B cell (primary cell): ENCODE data around the gene SLC8B1. TPM values are rescaled to one million over a fixed set of nuclear protein-coding genes. Genes with fewer than 3 reads are reported as not detected.

ENCODE experiments used
- ATAC-seq: fragments of 200-7000 bp; cut with Tn5 transposase; one replicate; pipeline ENCODE4 v1.10.0; 2021; ENCODE audit warnings: low read depth, mild to moderate bottlenecking, moderate number of reproducible peaks, moderate library complexity
- CTCF ChIA-PET: fragments of 350-600 bp; sonication (Branson Sonifier 250); formaldehyde crosslinking; loops from one replicate; lab custom pipeline; 2021; ENCODE audit warnings: antibody characterized with exemption, inconsistent platforms; lab: Charles Lee
- POLR2A ChIA-PET: fragments of 350-600 bp; sonication (Branson Sonifier 250); formaldehyde crosslinking; loops from one replicate; lab custom pipeline; 2021; ENCODE audit warnings: antibody characterized with exemption; lab: Charles Lee
- DNase-seq: peaks from one replicate; pipeline ENCODE4 v3.0.0; 2013
- H2AFZ ChIP-seq: 2 replicates; pipeline ENCODE4 v1.6.1; 2012; ENCODE audit warnings: mild to moderate bottlenecking, low read depth, low read length; ENCODE audit not compliant: insufficient read depth, poor library complexity, severe bottlenecking
- H3K27ac ChIP-seq, 2 donors: 1 replicate in 1 of 2; 2 replicates in 1 of 2; pipeline ENCODE4 v1.5.1; 2012 to 2013; ENCODE audit warnings: low read length in 2 of 2, mild to moderate bottlenecking in 2 of 2, moderate library complexity in 1 of 2
- H3K27me3 ChIP-seq, 4 experiments: fragments of 200-600 bp in 1 of 4; sonication (generic) in 1 of 4; replicated peaks in 1 of 4; 1 replicate in 2 of 4; 2 replicates in 2 of 4; pipeline versions ENCODE4 v1.6.1 to v1.7.0; 2013 to 2016; ENCODE audit warnings: low read length in 3 of 4, mild to moderate bottlenecking in 2 of 4, mixed read lengths in 1 of 4, moderate library complexity in 1 of 4; ENCODE audit not compliant: insufficient read depth in 4 of 4, control insufficient read depth in 3 of 4; ENCODE audit errors: control extremely low read depth in 1 of 4
- H3K36me3 ChIP-seq, 2 experiments: replicated peaks in 1 of 2; 1 replicate in 1 of 2; 2 replicates in 1 of 2; pipeline versions ENCODE4 v1.6.1 to v1.7.1; 2013; ENCODE audit warnings: low read length in 1 of 2; ENCODE audit not compliant: insufficient read depth in 2 of 2, control insufficient read depth in 1 of 2; ENCODE audit errors: control extremely low read depth in 1 of 2, extremely low read depth in 1 of 2
- H3K4me1 ChIP-seq, 2 donors: fragments of 200-600 bp in 1 of 2; sonication (generic) in 1 of 2; 1 replicate in 1 of 2; 2 replicates in 1 of 2; pipeline versions ENCODE4 v1.5.1 to v1.6.1; 2013 to 2017; ENCODE audit warnings: low read length in 2 of 2; ENCODE audit not compliant: control insufficient read depth in 2 of 2, insufficient read depth in 2 of 2
- H3K4me2 ChIP-seq: replicated peaks from 2 replicates; pipeline ENCODE3; 2012; ENCODE audit warnings: mild to moderate bottlenecking, low read depth, low read length; ENCODE audit not compliant: poor library complexity, severe bottlenecking
- H3K4me3 ChIP-seq, 5 experiments: fragments of 200-600 bp in 1 of 5; sonication (generic) in 1 of 5; 1 replicate in 3 of 5; 2 replicates in 2 of 5; pipeline versions ENCODE4 v1.5.1 to v1.7.0; 2011 to 2016; ENCODE audit warnings: low read length in 4 of 5, mild to moderate bottlenecking in 4 of 5, low read depth in 2 of 5, control low read depth in 1 of 5, moderate library complexity in 1 of 5; ENCODE audit not compliant: insufficient read depth in 1 of 5; ENCODE audit errors: control extremely low read depth in 1 of 5, extremely low read depth in 1 of 5
- H3K79me2 ChIP-seq: fragments of 200-600 bp; sonication (generic); one replicate; pipeline ENCODE4 v1.6.0; 2016; ENCODE audit warnings: low read length; ENCODE audit not compliant: control insufficient read depth, insufficient read depth
- H3K9ac ChIP-seq: fragments of 200-600 bp; sonication (generic); 2 replicates; pipeline ENCODE4 v1.6.1; 2017; ENCODE audit warnings: mild to moderate bottlenecking, low read length, moderate library complexity
- H3K9me3 ChIP-seq, 3 donors: one replicate each; pipeline versions ENCODE4 v1.6.1 to v1.7.1; 2013; ENCODE audit warnings: low read length in 2 of 3; ENCODE audit not compliant: control insufficient read depth in 2 of 3, insufficient read depth in 1 of 3; ENCODE audit errors: control extremely low read depth in 1 of 3
- H4K20me1 ChIP-seq: 2 replicates; pipeline ENCODE4 v1.6.0; 2012; ENCODE audit warnings: mild to moderate bottlenecking, low read length; ENCODE audit not compliant: insufficient read depth, control insufficient read depth, poor library complexity, severe bottlenecking
- H3K27ac Mint-ChIP-seq: one replicate; pipeline ENCODE4 v1.8.0; 2021; ENCODE audit warnings: mixed read lengths
- H3K27me3 Mint-ChIP-seq: one replicate; pipeline ENCODE4 v1.8.0; 2021; ENCODE audit warnings: mixed read lengths
- H3K4me1 Mint-ChIP-seq: one replicate; pipeline ENCODE4 v1.8.0; 2021; ENCODE audit warnings: mixed read lengths
- H3K4me3 Mint-ChIP-seq: one replicate; pipeline ENCODE4 v1.8.0; 2021; ENCODE audit warnings: mixed read lengths
- H3K9me3 Mint-ChIP-seq: one replicate; pipeline ENCODE4 v1.8.0; 2022; ENCODE audit warnings: mixed read lengths; ENCODE audit not compliant: insufficient read depth
- EZH2 ChIP-seq: IDR thresholded peaks from 2 replicates; pipeline ENCODE4 v1.6.1; 2012; ENCODE audit warnings: borderline replicate concordance, low read depth, mild to moderate bottlenecking, moderate library complexity, low read length; ENCODE audit not compliant: insufficient read depth, poor library complexity, severe bottlenecking
- WGBS: methylation state at CpG from one replicate; pipeline ENCODE4 v1.1.5; 2013; ENCODE audit warnings: missing lambda C conversion rate; ENCODE audit not compliant: insufficient coverage; 5-methylcytosine and 5-hydroxymethylcytosine counted together
- intact Hi-C: fragments of 100-400 bp; cut with micrococcal nuclease; formaldehyde crosslinking; loops from one replicate; pipeline ENCODE4 v1.10.0; 2022
- polyA plus RNA-seq: library from polyadenylated mRNA; depleted of rRNA; stranded (reverse); fragments of >200 nt; gene quantifications from 2 replicates; pipeline ENCODE4 v1.2.3, GENCODE V29; 2012
- total RNA-seq, 2 donors: library from RNA; stranded (reverse); fragments of 120-200 nt in 1 of 2; gene quantifications; 1 replicate in 1 of 2; 2 replicates in 1 of 2; pipeline versions ENCODE4 v1.2.3 to v1.2.4, GENCODE V29; 2013 to 2022
- TF ChIP-seq, protein P1 (sequence below): fragments of 200-600 bp; IDR thresholded peaks from one replicate; pipeline ENCODE4 v1.8.0; 2022; ENCODE audit warnings: antibody characterized with exemption, mild to moderate bottlenecking

SLC8B1 gene
- total and polyA plus RNA-seq, 2 donors (not counting 1 experiment from before 2014, with no cell fraction given), result 18.7 to 35.6 TPM

DNA sequence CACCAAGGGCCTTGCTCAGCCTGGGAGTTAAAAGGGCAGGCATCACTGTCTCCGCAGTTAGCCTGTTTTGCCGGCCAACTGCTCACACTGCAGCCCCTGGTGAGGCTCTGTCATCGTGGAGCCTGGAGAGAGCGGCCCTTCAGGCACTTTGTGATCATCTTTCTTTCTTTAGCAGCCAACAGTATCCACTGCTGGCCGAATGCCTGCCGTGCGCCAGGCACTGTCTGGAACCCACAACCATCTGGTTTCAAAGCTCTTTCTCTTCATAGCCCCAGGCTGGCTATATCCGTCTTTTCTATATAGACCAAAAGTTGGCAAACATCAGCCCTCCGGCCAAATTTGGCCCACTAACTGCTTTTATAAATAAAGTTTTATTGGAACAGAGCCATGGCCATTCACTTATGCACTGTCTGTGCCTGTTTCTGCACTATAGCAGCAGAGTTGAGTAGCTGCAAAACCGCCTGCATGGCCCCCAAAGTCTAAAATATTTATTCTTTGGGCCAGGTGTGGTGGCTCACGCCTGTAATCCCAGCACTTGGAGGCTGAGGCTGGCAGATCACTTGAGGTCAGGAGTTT lies 29.5 kb downstream of the SLC8B1 start:
- Histone ChIP-seq H3K79me2 (no peaks in the 10 kb centered on the region), H3K9me3 (no peaks in the 10 kb centered on the region), H4K20me1 (no peaks in the 10 kb centered on the region), H3K4me2 (no peak overlapping the region), H3K36me3 (peaks cover 0 to 14% of the 10 kb centered on the region in 2 experiments), H2AFZ (no peak overlapping the region), H3K4me1 (peaks cover 11 to 13% of the 10 kb centered on the region in 2 donors), H3K27me3 (no peaks in the 10 kb centered on the region), H3K4me3 (no peak overlapping the region), H3K27ac (no peak overlapping the region), H3K9ac (no peak overlapping the region)
- no peak for TF ChIP-seq EZH2
- TF ChIP-seq, protein P1, sequence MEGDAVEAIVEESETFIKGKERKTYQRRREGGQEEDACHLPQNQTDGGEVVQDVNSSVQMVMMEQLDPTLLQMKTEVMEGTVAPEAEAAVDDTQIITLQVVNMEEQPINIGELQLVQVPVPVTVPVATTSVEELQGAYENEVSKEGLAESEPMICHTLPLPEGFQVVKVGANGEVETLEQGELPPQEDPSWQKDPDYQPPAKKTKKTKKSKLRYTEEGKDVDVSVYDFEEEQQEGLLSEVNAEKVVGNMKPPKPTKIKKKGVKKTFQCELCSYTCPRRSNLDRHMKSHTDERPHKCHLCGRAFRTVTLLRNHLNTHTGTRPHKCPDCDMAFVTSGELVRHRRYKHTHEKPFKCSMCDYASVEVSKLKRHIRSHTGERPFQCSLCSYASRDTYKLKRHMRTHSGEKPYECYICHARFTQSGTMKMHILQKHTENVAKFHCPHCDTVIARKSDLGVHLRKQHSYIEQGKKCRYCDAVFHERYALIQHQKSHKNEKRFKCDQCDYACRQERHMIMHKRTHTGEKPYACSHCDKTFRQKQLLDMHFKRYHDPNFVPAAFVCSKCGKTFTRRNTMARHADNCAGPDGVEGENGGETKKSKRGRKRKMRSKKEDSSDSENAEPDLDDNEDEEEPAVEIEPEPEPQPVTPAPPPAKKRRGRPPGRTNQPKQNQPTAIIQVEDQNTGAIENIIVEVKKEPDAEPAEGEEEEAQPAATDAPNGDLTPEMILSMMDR, result no peak
- intact Hi-C loops, result no loop called here
- no peak for DNase-seq
- no peak overlapping the region for H3K4me3 Mint-ChIP-seq
- peaks cover 13% of the 10 kb centered on the region for H3K4me1 Mint-ChIP-seq
- 99% methylated on average over 10 of the region's 11 CpGs for WGBS
- POLR2A ChIA-PET, result no interaction called here
- peaks cover under 1% of the 10 kb centered on the region for H3K9me3 Mint-ChIP-seq
- CTCF ChIA-PET, result no interaction called here
- no peak overlapping the region for H3K27ac Mint-ChIP-seq
- no peaks in the 10 kb centered on the region for H3K27me3 Mint-ChIP-seq
- ATAC-seq, result no peak

GRCh38 chr12:113302886-113303640 lies 31.8 kb downstream of the SLC8B1 start:
- Histone ChIP-seq H4K20me1 (no peaks in the 10 kb centered on the region), H3K27ac (no peak overlapping the region), H3K4me3 (no peak overlapping the region), H3K79me2 (no peaks in the 10 kb centered on the region), H3K36me3 (peaks cover 0 to 14% of the 10 kb centered on the region in 2 experiments), H3K27me3 (no peaks in the 10 kb centered on the region), H3K9ac (no peak overlapping the region), H3K9me3 (no peaks in the 10 kb centered on the region), H3K4me2 (peak overlapping the region; percentile 49), H3K4me1 (peaks cover 11 to 19% of the 10 kb centered on the region in 2 donors), H2AFZ (no peak overlapping the region)
- H3K4me3 Mint-ChIP-seq, result peak overlapping the region; percentile 27
- DNase-seq, result peak; percentile 78
- peaks cover 20% of the 10 kb centered on the region for H3K4me1 Mint-ChIP-seq
- peak; percentile 56 for ATAC-seq
- ChIA-PET POLR2A (no interaction called here), CTCF (interaction anchor here (1.2 kb wide), 1 partner anchor 106 kb away, joined by 4 read pairs; no protein-coding TSS in a partner anchor)
- 32% methylated on average over 14 of the region's 19 CpGs for WGBS
- intact Hi-C loops, result no loop called here
- H3K27ac Mint-ChIP-seq, result peak overlapping the region; percentile 78
- no peaks in the 10 kb centered on the region for H3K9me3 Mint-ChIP-seq
- TF ChIP-seq, protein P1, result no peak
- no peak for TF ChIP-seq EZH2
- H3K27me3 Mint-ChIP-seq, result no peaks in the 10 kb centered on the region
